ENCODE results near the gene LRP1.

Gene LRP1

DNA sequence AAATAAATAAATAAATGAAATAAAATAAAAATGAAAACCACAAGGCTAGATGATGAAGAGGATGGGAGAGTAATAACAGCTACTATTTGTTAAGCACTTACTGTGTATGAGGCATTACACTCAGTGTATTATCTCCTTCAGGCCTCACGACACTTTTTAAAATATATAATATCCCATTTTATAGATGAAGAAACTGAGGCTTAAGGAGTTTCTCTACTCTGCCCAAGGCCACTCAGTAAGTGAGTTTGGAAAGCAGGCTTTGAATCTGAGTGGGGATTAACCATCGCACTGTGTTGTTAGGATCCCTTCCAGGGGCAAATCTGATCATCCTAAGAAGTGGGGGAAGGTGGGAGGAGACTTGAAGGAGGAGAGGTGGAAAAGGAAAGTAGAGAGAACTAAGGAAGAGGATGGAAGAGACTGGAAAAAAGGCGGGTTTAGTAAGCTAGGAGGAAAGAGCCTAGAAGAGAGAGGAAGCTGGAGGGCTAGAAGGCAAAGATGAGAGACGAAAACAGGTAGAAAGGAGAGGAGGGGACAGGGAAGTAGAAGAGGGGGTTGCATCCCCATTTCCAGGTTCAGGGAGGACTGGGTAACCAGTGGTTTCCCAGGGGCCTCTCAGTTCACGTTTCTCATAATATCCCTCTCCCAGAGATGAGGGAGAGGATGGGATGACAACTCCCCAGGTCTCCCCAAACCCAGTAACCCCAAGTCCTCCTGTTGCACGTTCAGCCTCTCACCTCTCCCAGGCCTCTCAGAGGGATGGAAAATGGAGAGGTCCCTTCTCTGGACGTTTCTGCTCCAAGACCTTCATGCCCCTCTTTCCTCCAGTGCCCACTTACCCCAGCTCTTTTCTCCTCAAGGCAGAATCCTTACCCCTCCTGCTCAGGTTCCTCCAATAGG, 18.8 kb upstream of the LRP1 start:
- no peaks in the 10 kb centered on the region for H3K27me3 ChIP-seq (ENCODE audit: insufficient read depth, low read length, poor library complexity, severe bottlenecking)
- no peaks in the 10 kb centered on the region for H3K9me3 ChIP-seq (ENCODE audit: insufficient read depth, low read depth, low read length)
- TF ChIP-seq EZH2phosphoT487 (IDR thresholded peaks at IDR 0.05; ENCODE audit: borderline replicate concordance): no peak
- TF ChIP-seq, protein P1, sequence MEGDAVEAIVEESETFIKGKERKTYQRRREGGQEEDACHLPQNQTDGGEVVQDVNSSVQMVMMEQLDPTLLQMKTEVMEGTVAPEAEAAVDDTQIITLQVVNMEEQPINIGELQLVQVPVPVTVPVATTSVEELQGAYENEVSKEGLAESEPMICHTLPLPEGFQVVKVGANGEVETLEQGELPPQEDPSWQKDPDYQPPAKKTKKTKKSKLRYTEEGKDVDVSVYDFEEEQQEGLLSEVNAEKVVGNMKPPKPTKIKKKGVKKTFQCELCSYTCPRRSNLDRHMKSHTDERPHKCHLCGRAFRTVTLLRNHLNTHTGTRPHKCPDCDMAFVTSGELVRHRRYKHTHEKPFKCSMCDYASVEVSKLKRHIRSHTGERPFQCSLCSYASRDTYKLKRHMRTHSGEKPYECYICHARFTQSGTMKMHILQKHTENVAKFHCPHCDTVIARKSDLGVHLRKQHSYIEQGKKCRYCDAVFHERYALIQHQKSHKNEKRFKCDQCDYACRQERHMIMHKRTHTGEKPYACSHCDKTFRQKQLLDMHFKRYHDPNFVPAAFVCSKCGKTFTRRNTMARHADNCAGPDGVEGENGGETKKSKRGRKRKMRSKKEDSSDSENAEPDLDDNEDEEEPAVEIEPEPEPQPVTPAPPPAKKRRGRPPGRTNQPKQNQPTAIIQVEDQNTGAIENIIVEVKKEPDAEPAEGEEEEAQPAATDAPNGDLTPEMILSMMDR (conservative IDR thresholded peaks at IDR 0.05; ENCODE audit: low read length): no peak
- peaks cover 17% of the 10 kb centered on the region for H3K4me1 ChIP-seq (ENCODE audit: insufficient read depth, low read length, poor library complexity, severe bottlenecking)
- H2AFZ ChIP-seq (ENCODE audit: low read length): peak overlapping the region; percentile 67; the same call in 1 of the 2 replicates
- peak overlapping the region; percentile 81 for H3K9ac ChIP-seq (ENCODE audit: low read depth, low read length, poor library complexity, severe bottlenecking)
- H3K36me3 ChIP-seq (ENCODE audit: insufficient read depth, low read length): peaks cover 4% of the 10 kb centered on the region; the same call in 1 of the 2 replicates
- no peaks in the 10 kb centered on the region for H3K9me2 ChIP-seq (replicated peaks; ENCODE audit: low read depth, low read length)
- H3K79me2 ChIP-seq (ENCODE audit: insufficient read depth, low read length): peaks cover 25% of the 10 kb centered on the region; the same call in 1 of the 2 replicates
- H3F3A ChIP-seq (ENCODE audit: low read depth): no peaks in the 10 kb centered on the region
- H4K20me1 ChIP-seq (ENCODE audit: insufficient read depth, low read length, poor library complexity, severe bottlenecking): no peaks in the 10 kb centered on the region
- peak overlapping the region; percentile 87 for H3K4me3 ChIP-seq (ENCODE audit: low read length, poor library complexity, severe bottlenecking)
- H3K4me2 ChIP-seq (ENCODE audit: low read depth, low read length, poor library complexity, severe bottlenecking): peak overlapping the region; percentile 85

DNA sequence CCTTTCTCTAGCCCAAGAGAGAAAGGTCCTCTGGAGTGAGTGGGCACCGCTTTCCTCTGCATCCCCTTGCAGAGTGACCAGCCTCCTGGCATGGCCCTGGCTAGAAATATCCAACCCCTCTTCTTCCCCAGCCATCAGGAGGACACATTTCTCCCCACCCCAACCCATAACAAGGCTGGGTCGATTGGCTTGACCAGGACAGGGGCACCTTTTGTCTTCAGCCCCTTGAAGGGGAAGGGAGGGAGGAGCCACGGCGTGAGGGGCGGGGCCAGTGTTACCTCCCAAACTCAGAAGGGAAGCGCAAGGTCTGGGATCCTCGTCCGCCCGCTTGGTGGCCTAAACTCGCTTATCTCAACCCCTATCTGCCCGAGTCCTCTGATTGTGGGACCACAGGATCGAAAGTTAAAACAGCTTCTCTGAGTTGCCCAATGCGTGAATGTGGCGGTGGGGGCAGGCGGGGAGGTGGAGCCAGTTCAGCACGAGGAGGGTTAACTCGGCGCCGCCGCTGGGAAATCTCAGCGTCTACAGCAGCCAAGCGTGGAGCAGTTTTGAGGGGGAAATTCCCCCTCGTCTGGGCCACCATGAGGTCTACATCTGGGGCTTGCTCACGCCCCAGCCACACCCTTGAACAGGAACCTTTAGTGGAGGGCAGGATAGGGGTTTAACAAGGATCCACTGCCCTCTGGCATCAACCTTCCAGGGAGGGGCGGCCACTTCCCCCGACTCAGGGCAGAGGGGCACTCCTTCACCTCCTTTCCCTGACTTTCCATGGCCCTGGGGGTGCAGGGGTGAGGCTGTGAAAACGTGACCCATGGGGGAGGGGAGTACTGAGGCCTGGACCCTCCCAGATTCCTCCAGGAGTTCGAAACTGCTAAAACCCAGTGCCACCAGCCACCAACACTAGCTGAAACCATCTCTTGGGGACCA, 17.9 kb upstream of the LRP1 start:
- peak overlapping the region; percentile 85 for H3K4me2 ChIP-seq (ENCODE audit: low read depth, low read length, poor library complexity, severe bottlenecking)
- no peaks in the 10 kb centered on the region for H3K9me2 ChIP-seq (replicated peaks; ENCODE audit: low read depth, low read length)
- H3K36me3 ChIP-seq (ENCODE audit: insufficient read depth, low read length): no peaks in the 10 kb centered on the region; the same call in 1 of the 2 replicates
- peak overlapping the region; percentile 87 for H3K4me3 ChIP-seq (ENCODE audit: low read length, poor library complexity, severe bottlenecking)
- TF ChIP-seq, protein P1 (conservative IDR thresholded peaks at IDR 0.05; ENCODE audit: low read length): no peak
- no peak for TF ChIP-seq EZH2phosphoT487 (IDR thresholded peaks at IDR 0.05; ENCODE audit: borderline replicate concordance)
- H3K9me3 ChIP-seq (ENCODE audit: insufficient read depth, low read depth, low read length): no peaks in the 10 kb centered on the region
- no peaks in the 10 kb centered on the region for H3K27me3 ChIP-seq (ENCODE audit: insufficient read depth, low read length, poor library complexity, severe bottlenecking)
- peak overlapping the region; percentile 81 for H3K9ac ChIP-seq (ENCODE audit: low read depth, low read length, poor library complexity, severe bottlenecking)
- no peaks in the 10 kb centered on the region for H4K20me1 ChIP-seq (ENCODE audit: insufficient read depth, low read length, poor library complexity, severe bottlenecking)
- peaks cover 25% of the 10 kb centered on the region; the same call in 1 of the 2 replicates for H3K79me2 ChIP-seq (ENCODE audit: insufficient read depth, low read length)
- H3F3A ChIP-seq (ENCODE audit: low read depth): no peaks in the 10 kb centered on the region
- peak overlapping the region; percentile 67 for H2AFZ ChIP-seq (ENCODE audit: low read length)
- H3K4me1 ChIP-seq (ENCODE audit: insufficient read depth, low read length, poor library complexity, severe bottlenecking): peaks cover 17% of the 10 kb centered on the region

DNA sequence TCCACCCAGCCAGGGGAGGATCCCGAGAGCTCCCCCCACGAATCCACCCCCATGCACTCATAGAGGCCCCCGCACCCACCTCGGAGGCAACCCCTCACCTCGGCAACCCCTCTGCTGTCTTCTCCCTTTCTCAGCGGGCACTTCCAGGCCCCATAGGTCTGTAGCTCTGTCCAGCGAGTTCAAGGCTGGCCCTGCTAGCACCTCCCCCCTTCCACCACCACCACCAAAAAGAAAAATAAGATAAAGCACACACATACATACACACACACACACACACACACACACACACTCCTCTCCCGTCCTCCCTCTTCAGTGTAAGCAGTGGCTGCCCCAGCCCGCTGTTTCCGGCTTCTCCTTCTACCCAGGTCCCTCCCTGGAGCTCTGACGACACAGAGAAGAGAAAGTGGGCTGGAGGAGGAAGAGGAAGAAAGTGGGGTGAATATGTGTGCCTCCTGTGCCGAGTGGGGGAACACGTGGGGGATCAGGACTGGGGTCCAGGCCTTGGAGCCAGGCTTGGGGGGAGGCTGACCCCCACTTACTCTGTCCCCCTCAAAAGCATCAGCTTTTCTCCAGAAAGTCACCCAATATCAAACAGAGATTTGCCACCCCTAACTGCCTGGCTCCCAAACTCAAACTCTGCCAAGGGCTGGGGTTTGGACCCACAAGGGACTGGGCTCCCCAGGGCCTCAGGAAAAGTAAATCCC, 17.1 kb upstream of the LRP1 start, which contains the start of gene STAT6:
Gene STAT6, minus strand, starts transcription at position 332 of the 704 bp plus-strand sequence. CDS start 3,084 bp downstream, outside the sequence.
- Histone ChIP-seq H4K20me1 (ENCODE audit: insufficient read depth, low read length, poor library complexity, severe bottlenecking) (no peaks in the 10 kb centered on the region), H3K4me3 (ENCODE audit: low read length, poor library complexity, severe bottlenecking) (peak within 1 kb of the TSS; percentile 87), H3K27me3 (ENCODE audit: insufficient read depth, low read length, poor library complexity, severe bottlenecking) (no peaks in the 10 kb centered on the region), H3F3A (ENCODE audit: low read depth) (no peaks in the 10 kb centered on the region), H2AFZ (ENCODE audit: low read length) (peak within 1 kb of the TSS; percentile 67), H3K9me2 (replicated peaks; ENCODE audit: low read depth, low read length) (no peaks in the 10 kb centered on the region), H3K4me2 (ENCODE audit: low read depth, low read length, poor library complexity, severe bottlenecking) (peak within 1 kb of the TSS; percentile 85), H3K79me2 (ENCODE audit: insufficient read depth, low read length) (peaks cover 25% of the 10 kb centered on the region; the same call in 1 of the 2 replicates), H3K4me1 (ENCODE audit: insufficient read depth, low read length, poor library complexity, severe bottlenecking) (peaks cover 17% of the 10 kb centered on the region), H3K36me3 (ENCODE audit: insufficient read depth, low read length) (no peaks in the 10 kb centered on the region; the same call in 1 of the 2 replicates), H3K9me3 (ENCODE audit: insufficient read depth, low read depth, low read length) (no peaks in the 10 kb centered on the region), H3K9ac (ENCODE audit: low read depth, low read length, poor library complexity, severe bottlenecking) (peak within 1 kb of the TSS; percentile 81)
- TF ChIP-seq, protein P1 (conservative IDR thresholded peaks at IDR 0.05; ENCODE audit: low read length): no peak
- no peak for TF ChIP-seq EZH2phosphoT487 (IDR thresholded peaks at IDR 0.05; ENCODE audit: borderline replicate concordance)

Measured in Loucy (cell line).